Measurements from ENCODE around the gene VEGFD. TPM values are rescaled to one million over a fixed set of nuclear protein-coding genes. Genes with fewer than 3 reads are reported as not detected.

Gene VEGFD
- total and polyA plus RNA-seq, 2 donors (not counting 1 experiment from before 2014, with no cell fraction given), result not detected

- H3K4me3 ChIP-seq (ENCODE audit: control extremely low read depth in 1 of 5, extremely low read depth in 1 of 5, insufficient read depth in 1 of 5, low read depth in 2 of 5, low read length in 4 of 5), result no peak overlapping the region
- no peaks in the 10 kb centered on the region for H3K9me3 ChIP-seq (ENCODE audit: control extremely low read depth in 1 of 3, control insufficient read depth in 2 of 3, insufficient read depth in 1 of 3, low read length in 2 of 3)
- H3K27ac ChIP-seq (ENCODE audit: low read length in 2 of 2), result no peak overlapping the region
- ChIA-PET POLR2A (no interaction called here), CTCF (no interaction called here)
- H3K27me3 Mint-ChIP-seq, result no peaks in the 10 kb centered on the region
- H3K4me2 ChIP-seq (replicated peaks; ENCODE audit: low read depth, low read length, poor library complexity, severe bottlenecking), result no peak overlapping the region
- no peak overlapping the region for H2AFZ ChIP-seq (ENCODE audit: insufficient read depth, low read depth, low read length, poor library complexity, severe bottlenecking)
- H3K27me3 ChIP-seq (replicated peaks in 1 of 4; ENCODE audit: control extremely low read depth in 1 of 4, control insufficient read depth in 3 of 4, insufficient read depth in 4 of 4, low read length in 3 of 4), result no peaks in the 10 kb centered on the region
- H3K9ac ChIP-seq (ENCODE audit: low read length), result no peak overlapping the region
- intact Hi-C loops (cut with micrococcal nuclease), result no loop called here
- DNase-seq (no peak), ATAC-seq (ENCODE audit: low read depth) (no peak)
- TF ChIP-seq EZH2 (IDR thresholded peaks at IDR 0.05; ENCODE audit: borderline replicate concordance, insufficient read depth, low read depth, low read length, poor library complexity, severe bottlenecking), result no peak
- TF ChIP-seq CTCF (IDR thresholded peaks at IDR 0.05), result no peak
- WGBS (ENCODE audit: insufficient coverage), result no CpG with 5 or more reads among the region's 3 CpGs
- H3K4me1 ChIP-seq (ENCODE audit: control insufficient read depth in 2 of 2, insufficient read depth in 2 of 2, low read length in 2 of 2), result no peaks in the 10 kb centered on the region
- no peaks in the 10 kb centered on the region for H3K36me3 ChIP-seq (replicated peaks in 1 of 2; ENCODE audit: control extremely low read depth in 1 of 2, control insufficient read depth in 1 of 2, extremely low read depth in 1 of 2, insufficient read depth in 2 of 2, low read length in 1 of 2)
- H3K4me1 Mint-ChIP-seq, result no peaks in the 10 kb centered on the region
- no peaks in the 10 kb centered on the region for H3K9me3 Mint-ChIP-seq (ENCODE audit: insufficient read depth)
- H4K20me1 ChIP-seq (ENCODE audit: control insufficient read depth, insufficient read depth, low read length, poor library complexity, severe bottlenecking), result no peaks in the 10 kb centered on the region
- no peak overlapping the region for H3K4me3 Mint-ChIP-seq
- H3K27ac Mint-ChIP-seq, result no peak overlapping the region
- no peaks in the 10 kb centered on the region for H3K79me2 ChIP-seq (ENCODE audit: control insufficient read depth, insufficient read depth, low read length)
These were observed 21.6 kb upstream of the VEGFD start for GRCh38 chrX:15405846-15406245.

- Histone ChIP-seq H4K20me1 (ENCODE audit: control insufficient read depth, insufficient read depth, low read length, poor library complexity, severe bottlenecking) (no peaks in the 10 kb centered on the region), H3K27ac (ENCODE audit: low read length in 2 of 2) (no peak overlapping the region), H3K36me3 (replicated peaks in 1 of 2; ENCODE audit: control extremely low read depth in 1 of 2, control insufficient read depth in 1 of 2, extremely low read depth in 1 of 2, insufficient read depth in 2 of 2, low read length in 1 of 2) (no peaks in the 10 kb centered on the region), H3K4me1 (ENCODE audit: control insufficient read depth in 2 of 2, insufficient read depth in 2 of 2, low read length in 2 of 2) (no peaks in the 10 kb centered on the region), H3K4me2 (replicated peaks; ENCODE audit: low read depth, low read length, poor library complexity, severe bottlenecking) (no peak overlapping the region), H3K9ac (ENCODE audit: low read length) (no peak overlapping the region), H3K79me2 (ENCODE audit: control insufficient read depth, insufficient read depth, low read length) (no peaks in the 10 kb centered on the region), H3K27me3 (replicated peaks in 1 of 4; ENCODE audit: control extremely low read depth in 1 of 4, control insufficient read depth in 3 of 4, insufficient read depth in 4 of 4, low read length in 3 of 4) (no peaks in the 10 kb centered on the region), H2AFZ (ENCODE audit: insufficient read depth, low read depth, low read length, poor library complexity, severe bottlenecking) (no peak overlapping the region), H3K4me3 (ENCODE audit: control extremely low read depth in 1 of 5, extremely low read depth in 1 of 5, insufficient read depth in 1 of 5, low read depth in 2 of 5, low read length in 4 of 5) (no peak overlapping the region), H3K9me3 (ENCODE audit: control extremely low read depth in 1 of 3, control insufficient read depth in 2 of 3, insufficient read depth in 1 of 3, low read length in 2 of 3) (no peaks in the 10 kb centered on the region)
- ATAC-seq (ENCODE audit: low read depth) (no peak), DNase-seq (no peak)
- ChIA-PET CTCF (no interaction called here), POLR2A (no interaction called here)
- Mint-ChIP-seq H3K27ac (no peak overlapping the region), H3K4me3 (no peak overlapping the region), H3K27me3 (no peaks in the 10 kb centered on the region), H3K9me3 (ENCODE audit: insufficient read depth) (no peaks in the 10 kb centered on the region), H3K4me1 (no peaks in the 10 kb centered on the region)
- WGBS (ENCODE audit: insufficient coverage), result no CpG with 5 or more reads among the region's 7 CpGs
- intact Hi-C loops (cut with micrococcal nuclease), result no loop called here
- TF ChIP-seq EZH2 (IDR thresholded peaks at IDR 0.05; ENCODE audit: borderline replicate concordance, insufficient read depth, low read depth, low read length, poor library complexity, severe bottlenecking) (no peak), CTCF (IDR thresholded peaks at IDR 0.05) (no peak)
These were observed 20.3 kb upstream of the VEGFD start for GRCh38 chrX:15404401-15405096.

Measured in B cell (primary cell).